ENCODE measurements around the gene ATF6B.

DNA sequence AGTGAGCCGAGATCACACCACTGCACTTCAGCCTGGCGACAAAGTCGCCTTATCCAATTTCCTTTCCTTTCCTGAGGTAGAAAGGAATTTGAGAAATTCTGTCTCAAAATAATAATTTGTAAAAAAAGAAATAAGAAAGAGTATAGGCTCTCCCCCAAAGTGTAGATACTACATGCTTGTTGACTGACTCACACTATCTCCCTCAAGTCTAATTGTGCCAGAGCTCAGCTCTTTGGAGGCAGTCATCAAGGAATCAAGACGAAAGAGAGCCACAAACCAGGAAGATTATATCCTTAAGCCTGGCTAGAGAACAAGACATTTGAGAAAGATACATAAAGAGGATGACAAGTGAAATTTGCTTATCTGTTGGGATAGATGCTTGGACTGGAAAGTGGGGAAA, 5.7 kb upstream of the ATF6B start:
- no peak for TF ChIP-seq POLR2AphosphoS5 (IDR thresholded peaks at IDR 0.05; ENCODE audit: low read depth, low read length)
- no peak for TF ChIP-seq POLR2A (IDR thresholded peaks at IDR 0.05; ENCODE audit: low read depth, low read length)

Measured in GM12892 (cell line).